GM10266 (cell line): ENCODE measurements around the gene SALL1.

Experiments
- DNase-seq: peaks from one replicate; pipeline ENCODE4 v3.0.0; 2012; ENCODE audit errors: extremely low spot score
- TF ChIP-seq, protein P1 (sequence below): IDR thresholded peaks from 2 replicates; pipeline ENCODE4 v1.5.1; 2012; ENCODE audit warnings: mild to moderate bottlenecking, low read depth; ENCODE audit not compliant: control insufficient read depth, insufficient read depth; ENCODE audit errors: missing control alignments

The SALL1 gene

DNA sequence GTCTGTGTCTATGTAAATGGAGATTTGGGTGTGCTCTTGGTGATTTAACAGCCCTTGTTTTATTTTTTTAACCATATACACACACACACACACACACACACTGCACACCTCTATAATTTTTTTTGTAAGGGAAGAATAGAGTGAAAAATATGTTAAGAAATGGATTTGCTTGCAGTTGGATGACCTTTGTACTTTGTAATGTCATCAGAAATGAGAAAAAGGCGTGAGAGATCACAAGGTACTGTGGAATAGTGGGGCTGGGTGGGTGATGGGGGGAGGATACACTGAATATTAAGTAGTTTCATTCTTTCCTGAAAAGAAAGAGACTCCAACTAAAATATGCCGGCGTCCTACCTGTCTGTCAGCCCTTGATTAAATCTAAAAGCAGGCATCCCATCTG is 38.7 kb downstream of the SALL1 start:
- TF ChIP-seq, protein P1, sequence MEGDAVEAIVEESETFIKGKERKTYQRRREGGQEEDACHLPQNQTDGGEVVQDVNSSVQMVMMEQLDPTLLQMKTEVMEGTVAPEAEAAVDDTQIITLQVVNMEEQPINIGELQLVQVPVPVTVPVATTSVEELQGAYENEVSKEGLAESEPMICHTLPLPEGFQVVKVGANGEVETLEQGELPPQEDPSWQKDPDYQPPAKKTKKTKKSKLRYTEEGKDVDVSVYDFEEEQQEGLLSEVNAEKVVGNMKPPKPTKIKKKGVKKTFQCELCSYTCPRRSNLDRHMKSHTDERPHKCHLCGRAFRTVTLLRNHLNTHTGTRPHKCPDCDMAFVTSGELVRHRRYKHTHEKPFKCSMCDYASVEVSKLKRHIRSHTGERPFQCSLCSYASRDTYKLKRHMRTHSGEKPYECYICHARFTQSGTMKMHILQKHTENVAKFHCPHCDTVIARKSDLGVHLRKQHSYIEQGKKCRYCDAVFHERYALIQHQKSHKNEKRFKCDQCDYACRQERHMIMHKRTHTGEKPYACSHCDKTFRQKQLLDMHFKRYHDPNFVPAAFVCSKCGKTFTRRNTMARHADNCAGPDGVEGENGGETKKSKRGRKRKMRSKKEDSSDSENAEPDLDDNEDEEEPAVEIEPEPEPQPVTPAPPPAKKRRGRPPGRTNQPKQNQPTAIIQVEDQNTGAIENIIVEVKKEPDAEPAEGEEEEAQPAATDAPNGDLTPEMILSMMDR = no peak
- DNase-seq = no peak

DNA sequence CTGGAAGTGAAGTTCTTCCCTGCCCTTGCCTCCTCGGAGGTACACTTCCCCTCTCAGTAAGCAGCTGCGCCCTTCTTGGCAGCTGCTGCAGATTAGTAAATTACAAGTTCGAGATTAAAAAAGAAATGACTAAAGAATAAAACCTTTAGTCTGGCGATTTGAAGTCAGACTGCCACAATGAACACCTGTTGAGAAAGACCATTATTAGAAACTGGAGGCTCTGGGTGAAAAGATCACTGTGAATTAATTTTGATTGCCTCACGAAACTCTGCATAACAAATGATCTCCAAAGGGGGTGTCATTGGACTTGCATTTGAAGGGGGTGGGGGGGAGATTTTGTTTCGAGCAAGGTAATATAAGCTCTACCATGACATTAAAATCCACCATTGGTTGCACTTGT is 39.3 kb downstream of the SALL1 start:
- TF ChIP-seq, protein P1 = no peak
- DNase-seq = no peak

DNA sequence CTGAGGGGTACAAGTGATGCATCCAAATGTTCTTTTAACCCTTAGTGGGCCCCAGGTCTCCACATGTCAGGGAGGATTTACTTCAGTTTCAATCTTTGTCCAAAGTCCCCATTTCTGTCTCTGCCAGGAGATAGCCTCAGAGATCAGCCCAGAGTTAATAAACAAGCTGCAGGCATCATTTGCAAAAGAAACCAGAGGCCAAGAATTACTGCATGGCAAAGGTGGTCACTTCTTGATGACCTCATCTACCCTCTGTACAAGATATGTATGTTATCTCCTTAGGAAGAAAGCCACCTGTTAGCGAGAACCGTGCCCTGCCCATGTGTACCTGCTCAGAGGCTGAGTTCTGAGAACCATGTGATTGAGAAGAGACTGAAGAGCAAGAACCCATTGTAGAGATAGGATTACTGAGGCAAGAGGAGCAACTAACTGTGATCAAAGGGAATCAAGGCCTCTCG is 40.3 kb downstream of the SALL1 start:
- TF ChIP-seq, protein P1 = no peak
- no peak for DNase-seq

DNA sequence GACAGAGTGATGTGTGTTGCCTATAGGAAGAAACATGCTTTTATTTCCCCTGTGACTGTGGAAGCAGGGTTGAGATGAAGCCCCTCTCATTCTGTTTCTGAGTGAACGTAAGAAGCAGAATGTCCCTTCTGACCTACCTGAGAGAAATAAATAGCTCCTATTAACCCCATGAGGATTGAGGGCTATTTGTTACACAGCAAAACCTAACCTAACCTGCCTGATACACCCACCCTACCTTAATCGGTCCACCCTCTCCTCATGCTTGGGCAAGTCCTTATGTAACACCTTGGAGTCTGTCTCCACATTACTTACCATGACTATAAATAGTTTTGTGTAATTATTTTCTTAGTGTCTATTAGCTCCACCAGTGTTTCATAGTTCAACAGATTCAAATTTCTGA is 41.9 kb downstream of the SALL1 start:
- TF ChIP-seq, protein P1 = no peak
- no peak for DNase-seq

DNA sequence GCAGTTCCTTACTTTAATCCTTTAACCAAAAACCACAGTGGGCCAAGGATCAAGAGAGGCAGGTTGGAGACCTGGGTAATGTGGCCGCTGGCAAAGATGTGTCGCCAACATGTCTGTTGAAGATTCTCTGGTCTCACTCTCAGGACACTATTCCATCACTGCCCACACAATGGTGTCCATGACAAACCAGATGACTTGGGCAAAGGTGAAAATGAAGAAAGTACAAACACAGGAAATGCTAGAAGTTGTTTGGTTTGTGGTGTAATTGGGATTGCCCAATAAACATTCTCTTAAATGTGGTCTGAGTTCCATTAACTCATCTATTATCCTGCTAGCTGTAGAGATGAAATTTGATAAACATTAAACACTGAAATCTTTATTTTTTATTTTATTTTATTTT is 43.3 kb downstream of the SALL1 start:
- DNase-seq = no peak
- TF ChIP-seq, protein P1 = no peak

DNA sequence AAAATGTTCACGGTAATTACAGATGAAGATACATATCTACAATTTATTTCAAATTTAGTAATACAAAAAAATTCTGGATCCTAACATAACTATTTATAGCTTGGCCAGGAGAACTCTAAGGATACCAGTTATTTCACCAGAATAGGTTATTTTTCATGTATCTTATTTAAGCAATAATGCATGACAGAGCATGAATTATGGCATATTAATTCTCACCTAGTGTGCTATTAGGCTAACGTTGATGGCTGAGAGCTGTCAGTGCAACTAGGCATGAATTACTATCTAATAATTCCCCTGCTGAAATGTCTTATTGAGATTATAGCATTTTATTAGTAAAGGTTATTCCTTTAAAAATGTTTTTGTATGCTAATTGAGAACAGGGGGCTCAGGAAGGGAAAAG is 44.5 kb downstream of the SALL1 start:
- no peak for DNase-seq
- TF ChIP-seq, protein P1 = no peak

DNA sequence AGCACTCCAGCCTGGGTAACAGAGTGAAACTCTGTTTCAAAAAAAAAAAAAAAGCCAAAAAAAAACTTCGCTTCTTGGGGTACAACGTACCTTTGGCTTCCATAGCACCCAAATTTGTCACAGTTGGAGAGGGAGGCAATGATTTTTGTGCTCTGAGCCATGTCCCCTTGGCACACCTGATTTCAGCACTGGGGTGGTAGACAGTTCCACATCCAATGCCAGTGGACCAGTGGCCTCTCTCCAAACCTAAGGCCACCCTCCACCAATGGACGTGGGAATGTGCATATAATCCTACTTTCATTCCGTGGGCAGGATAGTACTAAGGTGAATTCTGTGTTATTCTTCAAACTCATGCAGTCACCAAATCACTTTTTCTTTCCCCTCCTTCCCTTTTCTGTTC is 47.5 kb downstream of the SALL1 start:
- TF ChIP-seq, protein P1 = no peak
- no peak for DNase-seq

DNA sequence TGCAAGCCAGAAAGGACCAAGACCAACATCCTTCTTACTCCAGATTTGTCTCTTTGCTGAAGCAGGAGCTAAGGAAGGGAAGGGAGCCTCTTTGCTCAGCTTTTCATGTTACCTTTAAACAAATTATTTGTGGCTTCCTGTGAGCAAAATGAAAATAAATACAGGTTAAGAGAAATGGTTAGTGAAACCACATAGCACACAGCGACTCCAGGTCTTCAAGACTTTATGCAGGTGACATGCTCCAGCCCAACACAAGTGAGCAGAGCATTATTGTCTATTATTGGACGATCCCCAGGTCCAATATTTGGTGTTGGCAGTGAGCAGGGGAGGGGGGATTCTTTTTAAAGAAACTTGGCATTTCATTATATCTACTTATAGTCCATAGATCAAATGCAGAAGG is 53.3 kb downstream of the SALL1 start:
- DNase-seq = no peak
- TF ChIP-seq, protein P1 = no peak
